Inferior parietal cortex (tissue), 1 donor: ENCODE measurements around the gene AP4S1.
"Not testable (repeated sequence)": the region's sequence is repeated elsewhere in the genome, so short reads cannot be mapped to it uniquely, and the experiment has no call there.

ENCODE experiments used
- DNase-seq: peaks from one replicate; pipeline ENCODE4 v3.0.0-alpha.2; 2016; ENCODE audit errors: extremely low spot score

Gene AP4S1

GRCh38 chr14:31085027-31085426 lies 59.6 kb downstream of the AP4S1 start:
- no peak for DNase-seq

DNA sequence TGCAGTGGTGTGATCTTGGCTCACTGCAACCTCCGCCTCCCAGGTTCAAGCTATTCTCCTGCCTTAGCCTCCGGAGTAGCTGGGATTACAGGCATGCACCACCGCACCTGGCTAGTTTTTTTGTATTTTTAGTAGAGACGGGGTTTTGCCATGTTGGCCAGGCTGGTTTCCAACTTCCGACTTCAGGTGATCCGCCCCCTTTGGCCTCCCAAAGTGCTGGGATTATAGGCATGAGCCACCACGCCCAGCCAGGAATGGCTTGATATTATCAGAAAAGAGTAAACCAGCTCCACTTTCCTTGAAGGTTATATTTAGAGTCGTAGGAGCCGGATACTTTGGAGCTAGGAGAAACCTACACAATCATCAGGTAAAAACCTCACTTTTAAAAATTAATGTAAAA lies 61.0 kb downstream of the AP4S1 start:
- not testable (repeated sequence) for DNase-seq

GRCh38 chr14:31090883-31091764 lies 65.7 kb downstream of the AP4S1 start:
- DNase-seq: no peak

DNA sequence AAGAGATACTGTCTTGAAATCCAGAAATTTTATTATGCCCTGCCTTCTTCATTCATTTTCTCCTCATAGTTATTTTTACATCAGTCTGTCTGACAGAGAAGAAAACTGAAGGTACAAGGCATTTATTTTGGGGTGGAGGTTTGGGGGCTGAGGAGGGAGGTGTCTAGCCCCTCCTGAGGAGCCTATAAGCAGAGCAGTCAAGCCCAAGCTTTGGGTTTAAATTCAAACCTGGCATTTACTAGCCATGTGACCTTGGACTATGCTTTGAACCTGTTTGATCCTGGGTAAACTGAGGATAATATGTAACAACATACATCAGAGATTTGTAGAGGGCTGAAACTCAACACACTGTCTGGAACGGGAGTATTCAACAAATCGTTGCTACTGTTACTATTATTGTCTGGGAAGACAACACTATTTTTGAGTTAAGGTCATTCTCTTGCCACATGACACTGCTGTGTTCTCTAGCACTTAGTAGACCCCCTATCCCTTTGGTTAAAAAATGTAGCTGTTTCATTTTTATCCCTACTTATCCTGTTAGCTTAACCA lies 66.8 kb downstream of the AP4S1 start:
- DNase-seq: no peak

DNA sequence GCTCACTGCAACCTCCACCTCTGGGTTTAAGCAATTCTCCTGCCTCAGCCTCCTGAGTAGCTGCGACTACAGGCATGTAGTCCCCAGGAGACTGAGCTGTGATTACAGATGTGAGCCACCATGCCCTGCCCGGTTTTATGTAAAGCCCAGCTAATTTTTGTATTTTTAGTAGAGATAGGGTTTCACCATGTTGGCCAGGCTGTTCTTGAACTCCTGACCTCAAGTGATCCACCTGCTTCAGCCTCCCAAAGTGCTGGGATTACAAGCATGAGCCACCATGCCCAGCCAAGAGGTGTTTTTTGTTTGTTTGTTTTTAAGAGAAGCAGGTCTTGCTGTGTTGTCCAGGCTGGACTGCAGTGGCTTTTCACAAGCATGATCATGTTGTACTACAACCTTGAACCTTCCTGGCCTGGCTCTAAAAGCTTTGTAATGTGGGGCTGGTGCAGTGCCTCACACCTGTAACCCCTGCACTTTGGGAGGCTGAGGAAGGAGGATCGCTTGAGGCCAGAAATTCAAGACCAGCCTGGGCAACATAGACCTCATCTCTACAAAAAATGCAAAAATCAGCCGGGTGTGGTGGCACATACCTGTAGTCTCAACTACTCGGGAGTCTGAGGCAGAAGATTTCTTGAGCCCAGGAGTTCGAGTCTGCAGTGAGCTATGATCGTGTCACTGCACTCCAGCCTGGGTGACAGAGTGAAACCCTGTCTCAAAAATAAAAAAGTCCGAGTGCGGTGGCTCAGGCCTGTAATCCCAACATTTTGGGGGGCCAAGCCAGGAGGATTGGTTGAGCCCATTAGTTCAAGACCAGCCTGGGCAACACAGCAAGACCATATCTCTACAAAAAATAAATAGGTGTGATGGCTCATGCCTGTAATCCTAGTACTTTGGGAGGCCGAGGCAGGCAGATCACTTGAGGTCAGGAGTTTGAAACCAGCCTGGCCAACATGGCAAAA lies 68.7 kb downstream of the AP4S1 start:
- not testable (repeated sequence) for DNase-seq

DNA sequence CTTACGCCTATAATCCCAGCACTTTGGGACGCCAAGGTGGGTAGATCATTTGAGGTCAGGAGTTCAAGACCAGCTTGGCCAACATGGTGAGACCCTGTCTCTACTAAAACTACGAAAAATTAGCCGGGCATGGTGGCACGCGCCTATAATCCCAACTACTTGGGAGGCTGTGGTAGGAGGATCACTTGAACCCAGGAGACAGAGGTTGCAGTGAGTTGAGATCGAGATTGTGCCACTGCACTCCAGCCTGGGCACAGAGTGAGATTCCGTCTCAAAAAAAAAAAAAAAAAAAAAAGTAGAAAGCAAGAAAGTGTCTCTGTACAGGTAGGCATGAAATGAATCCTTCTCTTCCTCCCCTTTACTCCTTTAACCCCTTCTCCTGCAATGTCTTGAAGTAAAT lies 70.4 kb downstream of the AP4S1 start:
- not testable (repeated sequence) for DNase-seq

- DNase-seq: no peak
These were observed 70.8 kb downstream of the AP4S1 start for GRCh38 chr14:31096255-31096654.

DNA sequence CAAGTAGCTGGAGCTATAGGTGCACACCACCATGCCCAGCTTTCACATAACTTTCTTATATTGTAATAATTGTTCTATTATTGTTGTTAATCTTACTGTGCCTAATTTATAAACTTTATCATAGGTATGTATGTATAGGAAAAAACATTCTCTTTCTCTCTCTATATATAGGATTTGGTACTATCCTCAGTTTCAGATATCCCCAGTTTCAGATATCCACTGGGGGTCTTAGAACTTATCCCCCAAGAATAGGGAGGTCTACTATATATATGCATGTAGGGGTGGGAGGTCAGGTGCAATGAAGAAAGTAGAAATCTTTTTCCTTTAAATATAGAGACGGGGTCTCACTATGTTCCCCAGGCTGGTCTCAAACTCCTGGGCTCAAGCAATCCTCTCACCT lies 71.6 kb downstream of the AP4S1 start:
- no peak for DNase-seq

- no peak for DNase-seq
These were observed 81.3 kb downstream of the AP4S1 start for GRCh38 chr14:31106768-31107167.

GRCh38 chr14:31109257-31109656 lies 83.8 kb downstream of the AP4S1 start:
- DNase-seq: no peak

- DNase-seq: no peak
These were observed 85.4 kb downstream of the AP4S1 start for GRCh38 chr14:31110872-31111271.

DNA sequence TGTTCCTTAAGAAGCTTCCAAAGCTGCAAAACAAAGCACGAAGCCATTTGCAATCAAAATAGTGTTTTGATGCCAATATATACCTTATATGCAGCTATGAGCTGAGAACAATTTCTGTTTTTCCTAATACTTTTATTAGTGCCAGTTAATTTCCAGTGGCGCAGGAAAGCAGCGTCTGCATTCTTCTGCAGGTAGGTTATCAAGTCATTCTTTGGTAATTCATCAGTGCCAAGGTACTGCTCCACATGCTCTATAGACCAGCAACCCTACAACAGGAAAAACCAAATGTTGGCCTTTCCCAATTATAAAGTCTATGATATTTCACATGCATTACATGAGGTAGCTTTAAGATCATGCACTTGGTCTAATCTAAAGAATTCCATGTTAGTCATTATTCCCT lies 88.3 kb downstream of the AP4S1 start:
- no peak for DNase-seq

- DNase-seq: no peak
These were observed 93.4 kb downstream of the AP4S1 start for GRCh38 chr14:31118892-31119291.

DNA sequence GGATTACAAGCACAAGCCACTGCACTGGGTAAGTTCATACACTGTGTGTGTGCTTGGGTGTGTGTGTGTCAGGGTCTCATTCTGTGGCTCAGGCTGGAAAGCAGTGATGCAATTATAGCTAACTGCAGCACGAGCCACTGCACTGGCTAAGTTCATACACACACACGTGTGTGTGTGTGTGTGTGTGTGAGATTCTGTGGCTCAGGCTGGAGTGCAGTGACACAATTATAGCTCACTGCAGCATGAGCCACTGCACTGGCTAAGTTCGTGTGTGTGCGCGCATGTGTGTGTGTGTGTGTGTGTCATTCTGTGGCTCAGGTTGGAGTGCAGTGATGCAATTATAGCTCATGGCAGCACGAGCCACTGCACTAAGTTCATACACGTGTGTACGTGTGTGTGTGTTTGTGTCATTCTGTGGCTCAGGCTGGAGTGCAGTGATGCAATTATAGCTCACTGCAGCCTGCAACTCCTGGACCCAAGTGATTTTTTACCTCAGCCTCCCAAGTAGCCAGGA lies 96.7 kb downstream of the AP4S1 start:
- no peak for DNase-seq

- DNase-seq: no peak
These were observed 97.5 kb downstream of the AP4S1 start for GRCh38 chr14:31122921-31123320.

- DNase-seq: no peak
These were observed 98.7 kb downstream of the AP4S1 start for GRCh38 chr14:31124197-31124596.

DNA sequence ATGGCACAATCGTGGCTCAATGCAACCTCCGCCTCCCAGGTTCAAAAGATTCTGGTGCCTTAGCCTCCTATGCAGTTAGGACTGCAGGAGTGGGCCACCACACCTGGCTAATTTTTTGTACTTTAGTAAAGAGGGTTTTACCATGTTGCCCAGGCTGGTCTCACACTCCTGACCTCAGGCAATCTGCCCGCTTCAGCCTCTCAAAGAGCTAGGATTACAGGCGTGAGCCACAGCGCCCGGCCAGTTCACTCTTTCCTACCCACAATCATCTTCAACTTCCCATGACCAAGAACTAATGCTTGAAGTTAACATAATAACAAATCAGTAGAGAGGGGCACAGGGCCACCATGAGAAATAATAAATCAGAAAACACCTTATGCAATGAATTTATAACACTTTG lies 99.8 kb downstream of the AP4S1 start:
- DNase-seq: no peak

DNA sequence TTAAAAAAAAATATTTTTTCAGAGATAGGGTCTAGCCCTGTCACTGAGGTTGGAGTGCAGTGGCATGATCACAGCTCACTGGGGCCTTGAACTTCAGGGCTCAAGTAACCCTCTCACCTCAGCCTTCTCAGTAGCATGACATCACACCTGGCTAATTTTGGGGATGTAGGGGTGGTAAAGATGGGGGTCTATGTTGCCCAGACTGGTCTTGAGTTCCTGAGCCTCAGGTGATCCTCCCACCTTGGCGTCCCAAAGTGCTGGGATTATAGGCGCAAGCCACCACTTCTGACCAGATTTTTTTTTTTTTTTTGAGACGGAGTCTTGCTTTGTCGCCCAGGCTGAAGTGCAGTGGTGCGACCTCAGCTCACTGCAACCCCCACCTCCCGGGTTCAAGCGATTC lies 101.2 kb downstream of the AP4S1 start:
- DNase-seq: no peak

DNA sequence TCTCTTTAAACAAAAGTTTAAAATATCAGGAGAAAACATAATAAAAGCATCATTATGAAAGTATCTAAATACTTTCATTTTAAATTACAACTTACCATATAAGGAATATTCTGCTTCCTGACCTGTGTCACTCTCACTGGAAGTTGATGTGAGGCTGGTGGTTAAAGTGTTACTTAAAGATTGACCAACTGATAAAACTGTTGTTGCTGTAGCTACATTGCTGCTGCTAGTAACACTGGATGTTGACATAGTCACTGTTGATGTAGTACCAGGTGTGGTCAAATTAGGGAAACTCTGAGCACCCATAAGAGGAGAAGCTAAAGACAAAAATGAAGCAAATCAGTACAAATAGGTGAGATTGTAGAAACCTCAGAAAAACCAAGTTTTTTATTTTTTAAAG lies 102.2 kb downstream of the AP4S1 start:
- DNase-seq: no peak

DNA sequence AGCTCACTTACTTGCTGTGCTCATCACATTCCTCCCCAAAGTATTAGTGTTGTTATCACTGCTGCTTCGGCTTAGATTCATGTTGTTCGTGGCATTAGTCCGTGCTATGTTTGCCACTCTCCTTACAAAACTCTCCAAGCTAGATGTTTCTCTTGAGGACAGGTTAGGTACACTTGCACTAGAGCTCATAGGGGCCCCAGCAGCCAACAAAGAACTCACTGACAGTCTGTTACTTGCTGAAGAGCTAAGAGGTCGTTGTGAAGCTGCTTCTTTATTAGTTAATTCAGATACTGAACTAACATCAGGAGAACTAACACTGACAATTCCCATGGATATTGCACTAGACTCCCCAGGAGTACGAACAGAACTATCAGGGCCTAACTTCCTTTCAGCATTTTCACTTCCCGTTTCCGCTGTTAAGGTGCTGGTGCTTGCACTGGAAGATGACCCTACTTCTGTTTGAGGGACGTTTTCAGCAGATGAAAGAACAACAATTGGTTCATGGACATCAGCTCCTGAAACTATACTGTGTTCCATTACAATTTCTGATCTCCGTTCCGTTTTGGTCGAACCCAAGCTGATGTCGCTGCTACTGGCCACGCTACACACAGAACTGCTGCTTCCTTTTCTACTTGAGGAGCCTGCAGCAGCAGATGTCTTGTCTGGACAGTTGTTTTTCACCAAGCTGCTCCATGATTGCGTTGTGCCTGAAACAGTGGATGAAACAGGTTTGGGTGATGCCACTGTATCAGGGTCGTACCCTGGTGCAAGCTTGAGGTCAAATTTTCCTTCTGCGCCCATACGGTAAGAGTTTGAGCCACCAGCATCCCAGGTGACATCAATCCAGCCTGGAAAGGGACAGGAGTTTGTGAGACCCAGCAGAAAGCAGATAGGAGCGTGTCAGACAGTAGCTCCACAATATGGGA lies 103.4 kb downstream of the AP4S1 start:
- no peak for DNase-seq

GRCh38 chr14:31133133-31133532 lies 107.7 kb downstream of the AP4S1 start:
- no peak for DNase-seq
